ENCODE results near the gene NT5C2.

- no peak for TF ChIP-seq EZH2phosphoT487 (IDR thresholded peaks at IDR 0.05; ENCODE audit: insufficient read depth, low read depth)
- no peak for TF ChIP-seq EZH2 (IDR thresholded peaks at IDR 0.05; ENCODE audit: insufficient read depth, poor library complexity, severe bottlenecking)
Measured at GRCh38 chr10:103120977-103121735, 71.9 kb downstream of the NT5C2 start.

All from GM23248 (cell line).